Activated CD4-positive, alpha-beta memory T cell treated with anti-CD3 and anti-CD28 coated beads for 36 hours (primary cell): ENCODE results near the gene SFSWAP. TPM values are rescaled to one million over a fixed set of nuclear protein-coding genes. Genes with fewer than 3 reads are reported as not detected.

Source experiments
- CTCF ChIA-PET: fragments of 350-600 bp; sonication (Branson Sonifier 250); formaldehyde crosslinking; loops from one replicate; lab custom pipeline; 2021; ENCODE audit warnings: antibody characterized with exemption, inconsistent platforms; lab: Charles Lee
- POLR2A ChIA-PET: fragments of 350-600 bp; sonication (Branson Sonifier 250); formaldehyde crosslinking; loops from one replicate; lab custom pipeline; 2021; ENCODE audit warnings: antibody characterized with exemption; lab: Charles Lee
- DNase-seq: peaks from one replicate; pipeline ENCODE4 v3.0.0-alpha.2; 2020
- H3K27ac Mint-ChIP-seq: one replicate; pipeline ENCODE4 v1.8.0; 2021; ENCODE audit warnings: mixed read lengths
- H3K27me3 Mint-ChIP-seq: one replicate; pipeline ENCODE4 v1.8.0; 2021; ENCODE audit warnings: mixed read lengths
- H3K36me3 Mint-ChIP-seq: one replicate; pipeline ENCODE4 v1.8.0; 2021; ENCODE audit warnings: mixed read lengths
- H3K4me1 Mint-ChIP-seq: one replicate; pipeline ENCODE4 v1.8.0; 2021; ENCODE audit warnings: low read depth, mixed read lengths
- H3K4me3 Mint-ChIP-seq: one replicate; pipeline ENCODE4 v1.8.0; 2021; ENCODE audit warnings: mild to moderate bottlenecking, mixed read lengths
- H3K9me3 Mint-ChIP-seq: one replicate; pipeline ENCODE4 v1.8.0; 2021; ENCODE audit warnings: mixed read lengths
- intact Hi-C: fragments of 100-400 bp; cut with micrococcal nuclease; formaldehyde crosslinking; loops from one replicate; pipeline ENCODE4 v1.15.1; 2023
- total RNA-seq, 2 experiments: library from RNA; stranded (reverse); gene quantifications; one replicate each; pipeline ENCODE4 v1.2.3, GENCODE V29; 2021

The SFSWAP gene
- total RNA-seq, 2 experiments from 2014 or later, result 42.1 to 44.3 TPM

GRCh38 chr12:131844656-131845055, 133.8 kb downstream of the SFSWAP start:
- Mint-ChIP-seq H3K4me1 (no peaks in the 10 kb centered on the region), H3K4me3 (no peak overlapping the region), H3K36me3 (no peaks in the 10 kb centered on the region), H3K9me3 (no peaks in the 10 kb centered on the region), H3K27ac (no peak overlapping the region), H3K27me3 (no peaks in the 10 kb centered on the region)
- ChIA-PET CTCF (no interaction called here), POLR2A (no interaction called here)
- no peak for DNase-seq
- intact Hi-C loops, result no loop called here

- CTCF ChIA-PET, result no interaction called here
These were observed 134.2 kb downstream of the SFSWAP start for GRCh38 chr12:131845121-131845520.

GRCh38 chr12:131847456-131847855, 136.6 kb downstream of the SFSWAP start:
- no peaks in the 10 kb centered on the region for H3K36me3 Mint-ChIP-seq
- H3K9me3 Mint-ChIP-seq, result no peaks in the 10 kb centered on the region
- ChIA-PET POLR2A (no interaction called here), CTCF (no interaction called here)
- H3K4me1 Mint-ChIP-seq, result no peaks in the 10 kb centered on the region
- no peaks in the 10 kb centered on the region for H3K27me3 Mint-ChIP-seq
- H3K4me3 Mint-ChIP-seq, result no peak overlapping the region
- intact Hi-C loops, result no loop called here
- H3K27ac Mint-ChIP-seq, result no peak overlapping the region
- DNase-seq, result no peak

More at GRCh38 chr12:131845121-131845520, 134.2 kb downstream of the SFSWAP start:
- Mint-ChIP-seq H3K4me1 (no peaks in the 10 kb centered on the region), H3K9me3 (no peaks in the 10 kb centered on the region), H3K27ac (no peak overlapping the region), H3K27me3 (no peaks in the 10 kb centered on the region), H3K36me3 (no peaks in the 10 kb centered on the region), H3K4me3 (no peak overlapping the region)
- POLR2A ChIA-PET, result no interaction called here
- no peak for DNase-seq
- intact Hi-C loops, result no loop called here

- H3K27ac Mint-ChIP-seq, result no peak overlapping the region
- H3K4me1 Mint-ChIP-seq, result no peaks in the 10 kb centered on the region
- intact Hi-C loops, result no loop called here
- H3K9me3 Mint-ChIP-seq, result no peaks in the 10 kb centered on the region
- H3K4me3 Mint-ChIP-seq, result no peak overlapping the region
- POLR2A ChIA-PET, result no interaction called here
- no peak for DNase-seq
- CTCF ChIA-PET, result no interaction called here
- no peaks in the 10 kb centered on the region for H3K36me3 Mint-ChIP-seq
- H3K27me3 Mint-ChIP-seq, result peaks cover 2% of the 10 kb centered on the region
These were observed 137.9 kb downstream of the SFSWAP start for GRCh38 chr12:131848753-131849152.

Other genes starting within 250 kb of the SFSWAP start
- gene MMP17, start 117.3 kb downstream of the SFSWAP start, total RNA-seq, result under 1 TPM; 0.48 to 0.87 TPM
- 10 to 100 TPM; 13.8 to 17.8 TPM for gene ULK1, start 183.5 kb downstream of the SFSWAP start, total RNA-seq
- gene PUS1, start 218.2 kb downstream of the SFSWAP start, total RNA-seq, result 10 to 100 TPM; 48.6 to 53.9 TPM
- gene EP400, start 238.9 kb downstream of the SFSWAP start, total RNA-seq, result 10 to 100 TPM; 39.9 to 45.5 TPM